ENCODE results near the gene ZNF138. TPM values are rescaled to one million over a fixed set of nuclear protein-coding genes. Genes with fewer than 3 reads are reported as not detected.
A peak's percentile ranks its signal among the peaks of the same experiment; 100 is the strongest.

Gene ZNF138
- total RNA-seq (10 to 100 TPM in 3 of 5 donors, 1 to 10 TPM in 2; 1.8 to 35.6 (median 18.0) TPM), polyA plus RNA-seq (1 to 10 TPM; 4.5 to 9.6 (median 5.1) TPM)
- long read RNA-seq, donor 1, partial matches to known transcripts: 0 of 1 reads
- long read RNA-seq, donor 1, other reads (novel, unspliced or antisense): 0 of 1 reads
- long read RNA-seq, donor 2, partial matches to known transcripts: 0 of 4 reads
- long read RNA-seq, donor 2, other reads (novel, unspliced or antisense): 0 of 4 reads
- long read RNA-seq, donor 3, partial matches to known transcripts: 0 of 1 reads
- long read RNA-seq, donor 3, other reads (novel, unspliced or antisense): 0 of 1 reads
- long read RNA-seq, donor 4, partial matches to known transcripts: 0 of 1 reads
- long read RNA-seq, donor 4, other reads (novel, unspliced or antisense): 0 of 1 reads
- long read RNA-seq, donor 5, partial matches to known transcripts: 0 of 1 reads
- long read RNA-seq, donor 5, other reads (novel, unspliced or antisense): 0 of 1 reads
- long read RNA-seq, donor 6, partial matches to known transcripts: 0 of 6 reads
- long read RNA-seq, donor 6, other reads (novel, unspliced or antisense): 0 of 6 reads
- long read RNA-seq, donor 7, partial matches to known transcripts: 0 of 3 reads
- long read RNA-seq, donor 7, other reads (novel, unspliced or antisense): 0 of 3 reads
- long read RNA-seq, donor 8, partial matches to known transcripts: 0 of 5 reads
- long read RNA-seq, donor 8, other reads (novel, unspliced or antisense): 0 of 5 reads
- long read RNA-seq, donor 9, partial matches to known transcripts: 0 of 4 reads
- long read RNA-seq, donor 9, other reads (novel, unspliced or antisense): 0 of 4 reads
- long read RNA-seq, donor 10: 0 reads

DNA sequence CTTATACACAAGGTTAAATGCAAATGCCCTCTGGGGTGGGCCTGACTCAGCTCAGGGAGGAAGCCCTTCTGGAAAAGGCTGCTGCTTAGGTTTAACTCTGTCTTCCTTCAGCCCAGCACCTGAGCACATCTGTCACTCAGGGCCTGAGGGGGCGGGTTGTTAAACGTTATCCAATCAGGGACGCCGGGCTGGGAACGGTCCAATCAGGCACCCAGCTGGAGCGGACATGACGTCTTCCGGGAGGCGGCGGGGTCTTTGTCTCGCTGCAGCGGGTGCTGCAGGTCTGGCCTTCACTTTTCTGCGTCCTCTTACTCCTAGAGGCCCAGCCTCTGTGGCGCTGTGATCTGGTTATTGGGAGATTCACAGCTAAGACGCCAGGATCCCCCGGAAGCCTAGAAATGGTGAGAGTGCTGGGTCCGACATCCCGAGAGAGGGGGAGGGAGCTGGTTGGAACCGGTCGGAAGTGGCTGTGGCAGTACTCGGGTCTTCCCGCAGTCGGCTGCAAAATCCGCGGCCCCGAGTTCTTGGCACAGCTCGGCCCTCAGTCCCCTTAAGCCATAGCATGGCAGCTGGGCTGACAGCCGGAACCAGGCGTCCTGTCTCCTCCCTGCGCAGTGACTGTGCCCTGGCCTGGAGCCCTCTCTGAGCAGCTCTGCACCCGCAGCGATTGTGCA, at the start of gene ZNF138:
Gene ZNF138 (plus strand): TSS at position 258 of the 674 bp plus-strand sequence. CDS start 141 bp downstream, at position 399.
- H3K9me3 ChIP-seq: no peaks in the 10 kb centered on the region

DNA sequence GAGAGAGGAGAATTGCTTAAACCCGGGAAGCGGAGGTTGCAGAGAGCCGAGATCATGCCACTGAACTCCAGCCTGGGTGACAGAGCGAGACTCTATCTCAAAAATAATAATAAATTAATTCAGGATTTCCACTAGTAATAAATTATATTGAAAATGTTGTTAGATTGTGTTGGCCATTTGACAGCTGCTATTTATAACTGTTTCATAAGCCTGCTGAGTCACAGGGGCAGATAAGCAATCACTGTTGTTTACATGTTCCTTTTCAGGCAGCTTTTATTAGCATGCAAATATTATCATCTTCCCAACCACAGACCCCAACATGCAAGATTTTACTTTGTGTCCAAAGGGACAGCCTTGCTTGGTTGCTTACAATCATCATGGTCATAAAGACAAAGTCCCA, 49.5 kb upstream of the ZNF138 start:
- no peak for DNase-seq
- H3K9me3 ChIP-seq: peaks cover 0 to 35% (median 16%) of the 10 kb centered on the region in 4 donors
- 68 to 87% (median 83%) methylated on average over 4 of the region's 4 CpGs for WGBS, 5 donors
- H3K4me3 ChIP-seq: no peak overlapping the region
- H3K4me1 ChIP-seq: no peaks in the 10 kb centered on the region
- H3K36me3 ChIP-seq: no peaks in the 10 kb centered on the region
- intact Hi-C loops (cut with DNase I; ENCODE audit: low total_unique reads): no loop called here
- TF ChIP-seq, protein P1, sequence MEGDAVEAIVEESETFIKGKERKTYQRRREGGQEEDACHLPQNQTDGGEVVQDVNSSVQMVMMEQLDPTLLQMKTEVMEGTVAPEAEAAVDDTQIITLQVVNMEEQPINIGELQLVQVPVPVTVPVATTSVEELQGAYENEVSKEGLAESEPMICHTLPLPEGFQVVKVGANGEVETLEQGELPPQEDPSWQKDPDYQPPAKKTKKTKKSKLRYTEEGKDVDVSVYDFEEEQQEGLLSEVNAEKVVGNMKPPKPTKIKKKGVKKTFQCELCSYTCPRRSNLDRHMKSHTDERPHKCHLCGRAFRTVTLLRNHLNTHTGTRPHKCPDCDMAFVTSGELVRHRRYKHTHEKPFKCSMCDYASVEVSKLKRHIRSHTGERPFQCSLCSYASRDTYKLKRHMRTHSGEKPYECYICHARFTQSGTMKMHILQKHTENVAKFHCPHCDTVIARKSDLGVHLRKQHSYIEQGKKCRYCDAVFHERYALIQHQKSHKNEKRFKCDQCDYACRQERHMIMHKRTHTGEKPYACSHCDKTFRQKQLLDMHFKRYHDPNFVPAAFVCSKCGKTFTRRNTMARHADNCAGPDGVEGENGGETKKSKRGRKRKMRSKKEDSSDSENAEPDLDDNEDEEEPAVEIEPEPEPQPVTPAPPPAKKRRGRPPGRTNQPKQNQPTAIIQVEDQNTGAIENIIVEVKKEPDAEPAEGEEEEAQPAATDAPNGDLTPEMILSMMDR (IDR thresholded peaks at IDR 0.05): no peak
- TF ChIP-seq POLR2AphosphoS5 (IDR thresholded peaks at IDR 0.05) (no peak), EP300 (IDR thresholded peaks at IDR 0.05) (no peak), POLR2A (IDR thresholded peaks at IDR 0.05) (no peak)
- no peaks in the 10 kb centered on the region for H3K27me3 ChIP-seq
- H3K27ac ChIP-seq: no peak overlapping the region

More for the DNA sequence above, at the start of gene ZNF138:
- 0 to 1% (median 0%) methylated on average over 28 to 32 of the region's 32 CpGs for WGBS, 5 donors
- peak; percentile 96 to 99 for DNase-seq
- peaks cover 5 to 24% (median 13%) of the 10 kb centered on the region in 4 donors for H3K4me1 ChIP-seq
- H3K27ac ChIP-seq: peak within 1 kb of the TSS; percentile 76 to 89 (median 84)
- no peaks in the 10 kb centered on the region for H3K27me3 ChIP-seq
- intact Hi-C loops (cut with DNase I; ENCODE audit: low total_unique reads): no loop called here
- TF ChIP-seq POLR2A (IDR thresholded peaks at IDR 0.05) (no peak), EP300 (IDR thresholded peaks at IDR 0.05) (no peak), POLR2AphosphoS5 (IDR thresholded peaks at IDR 0.05) (peak; percentile 38 to 74 (median 72))
- TF ChIP-seq, protein P1 (IDR thresholded peaks at IDR 0.05): no peak
- H3K36me3 ChIP-seq: peaks cover 0 to 18% (median 7%) of the 10 kb centered on the region in 4 donors
- H3K4me3 ChIP-seq: peak within 1 kb of the TSS; percentile 70 to 83 (median 74)

DNA sequence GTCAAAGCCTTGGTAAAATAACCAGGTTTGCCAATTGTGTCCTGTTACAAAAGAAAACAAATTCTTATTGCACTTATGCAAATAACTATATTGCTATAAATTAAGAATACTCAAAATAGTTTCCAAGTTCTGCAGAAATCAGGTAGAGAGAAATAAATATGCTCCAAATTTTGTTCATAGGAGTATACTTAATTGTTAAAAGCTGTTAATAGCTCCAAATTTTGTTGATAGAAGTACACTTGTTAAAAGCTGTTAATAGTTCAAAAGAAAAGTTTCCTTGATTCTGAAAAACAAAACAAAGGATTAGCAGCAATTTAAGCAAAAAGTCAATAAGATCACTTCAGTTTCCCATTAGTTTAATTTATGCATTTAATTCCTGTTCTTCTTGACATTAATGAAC, 46.4 kb upstream of the ZNF138 start:
- H3K4me3 ChIP-seq: no peak overlapping the region
- H3K36me3 ChIP-seq: no peaks in the 10 kb centered on the region
- no peaks in the 10 kb centered on the region for H3K4me1 ChIP-seq
- peaks cover 0 to 24% (median 13%) of the 10 kb centered on the region in 4 donors for H3K9me3 ChIP-seq
- no peaks in the 10 kb centered on the region for H3K27me3 ChIP-seq
- intact Hi-C loops (cut with DNase I; ENCODE audit: low total_unique reads): no loop called here
- DNase-seq: no peak
- no peak overlapping the region for H3K27ac ChIP-seq
- TF ChIP-seq POLR2AphosphoS5 (IDR thresholded peaks at IDR 0.05) (no peak), EP300 (IDR thresholded peaks at IDR 0.05) (no peak), POLR2A (IDR thresholded peaks at IDR 0.05) (no peak)
- TF ChIP-seq, protein P1 (IDR thresholded peaks at IDR 0.05): no peak

DNA sequence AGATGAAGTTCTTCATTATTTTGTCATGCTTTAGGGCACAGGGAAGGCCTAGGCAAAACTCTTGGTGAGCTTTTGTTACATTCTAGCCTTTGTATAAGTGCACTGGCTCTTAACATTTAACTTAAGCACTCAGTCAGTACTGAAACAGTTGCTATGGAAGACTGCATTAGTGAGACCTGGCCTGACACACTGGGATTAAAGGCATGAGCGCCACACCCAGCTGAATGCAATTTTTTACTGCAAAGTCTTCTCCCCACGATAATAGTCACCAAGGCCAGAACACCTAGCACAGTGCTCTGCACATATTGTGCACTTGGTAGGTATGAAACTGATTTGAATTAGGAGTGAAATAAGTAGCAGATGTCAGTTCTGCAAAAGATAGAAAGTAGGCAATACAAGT, 41.2 kb upstream of the ZNF138 start:
- TF ChIP-seq POLR2AphosphoS5 (IDR thresholded peaks at IDR 0.05) (no peak), EP300 (IDR thresholded peaks at IDR 0.05) (no peak), POLR2A (IDR thresholded peaks at IDR 0.05) (no peak)
- TF ChIP-seq, protein P1 (IDR thresholded peaks at IDR 0.05): no peak
- no peak overlapping the region for H3K27ac ChIP-seq
- 76 to 89% (median 85%) methylated on average over 2 of the region's 2 CpGs for WGBS, 5 donors
- peaks cover 0 to 12% (median 5%) of the 10 kb centered on the region in 4 donors for H3K9me3 ChIP-seq
- no peaks in the 10 kb centered on the region for H3K4me1 ChIP-seq
- no peak for DNase-seq
- no peaks in the 10 kb centered on the region for H3K27me3 ChIP-seq
- no peaks in the 10 kb centered on the region for H3K36me3 ChIP-seq
- H3K4me3 ChIP-seq: no peak overlapping the region
- intact Hi-C loops (cut with DNase I; ENCODE audit: low total_unique reads): no loop called here
